ENCODE data around the gene DYNLRB1. TPM values are rescaled to one million over a fixed set of nuclear protein-coding genes. Genes with fewer than 3 reads are reported as not detected.

DYNLRB1 gene
- total and polyA plus RNA-seq, 2 of the 13 experiments (the other 11 are each of a cell fraction or from before 2014, with no cell fraction given), result 140 to 244 TPM

DNA sequence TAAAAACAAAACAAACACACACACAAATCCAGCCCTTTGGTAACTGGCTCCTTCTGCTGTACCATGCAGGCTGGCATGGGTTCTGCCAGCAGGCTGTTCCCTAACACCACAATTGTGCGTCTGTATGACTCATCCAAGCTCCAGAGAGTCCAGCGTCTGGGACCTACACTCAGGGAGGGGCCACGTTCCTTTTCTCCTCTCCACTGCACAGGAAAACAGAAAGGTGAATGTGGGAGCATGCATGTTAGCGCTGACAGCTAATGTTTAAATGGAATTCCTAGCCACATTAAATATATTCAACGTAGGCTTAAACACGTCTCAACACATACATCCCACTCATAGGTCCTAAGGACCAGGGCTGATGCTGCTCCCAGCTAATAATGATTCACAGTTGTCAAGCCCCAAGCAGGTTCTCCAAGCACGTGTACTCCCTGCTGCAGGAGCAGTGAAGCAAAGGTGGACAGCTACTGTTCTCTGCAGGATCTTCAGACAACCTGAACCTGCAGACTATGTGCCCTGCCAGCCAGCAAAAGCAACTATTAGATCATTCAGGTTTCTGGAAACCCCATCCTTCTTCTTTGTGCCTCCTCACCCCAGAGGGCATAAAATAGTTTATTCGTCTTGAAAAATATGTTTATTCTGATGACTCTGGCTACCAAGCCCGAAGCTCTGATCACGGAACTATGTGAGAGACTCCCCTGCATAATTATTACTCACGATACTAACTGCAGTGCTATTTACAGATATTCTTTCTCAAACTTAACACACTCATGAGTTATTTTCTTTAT, 63.2 kb downstream of the DYNLRB1 start (continued):
- TF ChIP-seq MXI1 (IDR thresholded peaks at IDR 0.05; ENCODE audit: borderline replicate concordance, low read depth, low read length), result no peak
- no peak for TF ChIP-seq TCF7 (IDR thresholded peaks at IDR 0.05; ENCODE audit: low read depth)
- TF ChIP-seq ZBTB49 (CRISPR knock-in tag; IDR thresholded peaks at IDR 0.05; ENCODE audit: borderline replicate concordance), result no peak
- TF ChIP-seq KDM2A (CRISPR knock-in tag; IDR thresholded peaks at IDR 0.05; ENCODE audit: borderline replicate concordance, low read depth), result 0 out of 2 replicates have a peak, but pooled peaks have one; percentile 44
- TF ChIP-seq, protein P1, sequence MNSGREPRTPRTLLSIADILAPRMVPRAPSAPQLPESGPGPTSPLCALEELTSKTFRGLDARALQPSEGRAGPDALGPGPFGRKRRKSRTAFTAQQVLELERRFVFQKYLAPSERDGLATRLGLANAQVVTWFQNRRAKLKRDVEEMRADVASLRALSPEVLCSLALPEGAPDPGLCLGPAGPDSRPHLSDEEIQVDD (CRISPR knock-in tag; IDR thresholded peaks at IDR 0.05; ENCODE audit: borderline replicate concordance), result no peak
- TF ChIP-seq DNMT1 (CRISPR knock-in tag; IDR thresholded peaks at IDR 0.05), result no peak
- no peak for TF ChIP-seq FOXK1 (CRISPR knock-in tag; IDR thresholded peaks at IDR 0.05; ENCODE audit: borderline replicate concordance, low read depth)
- peak; percentile 79 for TF ChIP-seq FOSL1 (CRISPR knock-in tag; IDR thresholded peaks at IDR 0.05; ENCODE audit: borderline replicate concordance)
- no peak for TF ChIP-seq ZSCAN12 (CRISPR knock-in tag; IDR thresholded peaks at IDR 0.05)
- no peak for TF ChIP-seq POGZ (CRISPR knock-in tag; IDR thresholded peaks at IDR 0.05)
- no peak for TF ChIP-seq ZNF354B (CRISPR knock-in tag; IDR thresholded peaks at IDR 0.05)
- 0 out of 2 replicates have a peak, but pooled peaks have one; percentile 23 for TF ChIP-seq FOXA3 (CRISPR knock-in tag; IDR thresholded peaks at IDR 0.05)
- no peak for TF ChIP-seq KDM3A (CRISPR knock-in tag; IDR thresholded peaks at IDR 0.05; ENCODE audit: low read depth)
- TF ChIP-seq, protein P2, sequence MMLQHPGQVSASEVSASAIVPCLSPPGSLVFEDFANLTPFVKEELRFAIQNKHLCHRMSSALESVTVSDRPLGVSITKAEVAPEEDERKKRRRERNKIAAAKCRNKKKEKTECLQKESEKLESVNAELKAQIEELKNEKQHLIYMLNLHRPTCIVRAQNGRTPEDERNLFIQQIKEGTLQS (CRISPR knock-in tag; IDR thresholded peaks at IDR 0.05), result peak; percentile 87
- no peak for TF ChIP-seq ZNF337 (CRISPR knock-in tag; IDR thresholded peaks at IDR 0.05; ENCODE audit: borderline replicate concordance, low read depth)
- no peak for TF ChIP-seq MAFG (CRISPR knock-in tag; IDR thresholded peaks at IDR 0.05)
- no peak for TF ChIP-seq ZNF17 (CRISPR knock-in tag; IDR thresholded peaks at IDR 0.05)
- TF ChIP-seq KDM4B (CRISPR knock-in tag; IDR thresholded peaks at IDR 0.05), result no peak
- TF ChIP-seq RBAK (CRISPR knock-in tag; IDR thresholded peaks at IDR 0.05), result no peak
- no peak for TF ChIP-seq ERF (CRISPR knock-in tag; IDR thresholded peaks at IDR 0.05)
- TF ChIP-seq ZNF160 (CRISPR knock-in tag; IDR thresholded peaks at IDR 0.05), result no peak
- no peak for TF ChIP-seq NR0B2 (CRISPR knock-in tag; IDR thresholded peaks at IDR 0.05)
- TF ChIP-seq, protein P3, sequence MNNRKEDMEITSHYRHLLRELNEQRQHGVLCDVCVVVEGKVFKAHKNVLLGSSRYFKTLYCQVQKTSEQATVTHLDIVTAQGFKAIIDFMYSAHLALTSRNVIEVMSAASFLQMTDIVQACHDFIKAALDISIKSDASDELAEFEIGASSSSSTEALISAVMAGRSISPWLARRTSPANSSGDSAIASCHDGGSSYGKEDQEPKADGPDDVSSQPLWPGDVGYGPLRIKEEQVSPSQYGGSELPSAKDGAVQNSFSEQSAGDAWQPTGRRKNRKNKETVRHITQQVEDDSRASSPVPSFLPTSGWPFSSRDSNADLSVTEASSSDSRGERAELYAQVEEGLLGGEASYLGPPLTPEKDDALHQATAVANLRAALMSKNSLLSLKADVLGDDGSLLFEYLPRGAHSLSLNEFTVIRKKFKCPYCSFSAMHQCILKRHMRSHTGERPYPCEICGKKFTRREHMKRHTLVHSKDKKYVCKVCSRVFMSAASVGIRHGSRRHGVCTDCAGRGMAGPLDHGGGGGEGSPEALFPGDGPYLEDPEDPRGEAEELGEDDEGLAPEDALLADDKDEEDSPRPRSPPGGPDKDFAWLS (CRISPR knock-in tag; IDR thresholded peaks at IDR 0.05; ENCODE audit: borderline replicate concordance), result no peak
- TF ChIP-seq JUND (CRISPR knock-in tag; IDR thresholded peaks at IDR 0.05), result peak; percentile 79; the same call in 1 of the 2 replicates
- no peak for TF ChIP-seq NFIC (IDR thresholded peaks at IDR 0.05; ENCODE audit: low read length)
- TF ChIP-seq ZSCAN9 (CRISPR knock-in tag; IDR thresholded peaks at IDR 0.05; ENCODE audit: borderline replicate concordance), result no peak
- no peak for TF ChIP-seq CBFB (CRISPR knock-in tag; IDR thresholded peaks at IDR 0.05)

All from HepG2 (cell line).